Chondrocyte (in vitro differentiated cells): ENCODE results near the gene RNF13. TPM values are rescaled to one million over a fixed set of nuclear protein-coding genes. Genes with fewer than 3 reads are reported as not detected.

Experiments
- DNase-seq: peaks from one replicate; pipeline ENCODE4 v3.0.0; 2021; ENCODE audit warnings: mixed read lengths, low spot score
- H3K27ac Mint-ChIP-seq: one replicate; pipeline ENCODE4 v1.8.0; 2021; ENCODE audit warnings: mild to moderate bottlenecking, moderate library complexity, mixed read lengths; ENCODE audit not compliant: unreplicated experiment
- H3K27me3 Mint-ChIP-seq: 2 replicates; pipeline ENCODE4 v1.8.0; 2021; ENCODE audit warnings: low read depth, mixed read lengths
- H3K36me3 Mint-ChIP-seq: 2 replicates; pipeline ENCODE4 v1.8.0; 2021; ENCODE audit warnings: low read depth, mixed read lengths
- H3K4me1 Mint-ChIP-seq: 2 replicates; pipeline ENCODE4 v1.8.0; 2021; ENCODE audit warnings: low read depth, mild to moderate bottlenecking, mixed read lengths
- H3K4me3 Mint-ChIP-seq: one replicate; pipeline ENCODE4 v1.8.0; 2021; ENCODE audit warnings: mild to moderate bottlenecking, moderate library complexity, mixed read lengths; ENCODE audit not compliant: unreplicated experiment
- H3K9me3 Mint-ChIP-seq: 2 replicates; pipeline ENCODE4 v1.8.0; 2021; ENCODE audit warnings: low read depth, mixed read lengths
- CTCF ChIP-seq: fragments of 200-600 bp; sonication (generic); IDR thresholded peaks from 2 replicates; pipeline ENCODE4 v1.5.0; 2021; ENCODE audit warnings: antibody characterized with exemption, mild to moderate bottlenecking, moderate library complexity
- long read RNA-seq: library from polyadenylated mRNA; stranded (forward); transcript quantifications from one replicate; pipeline ENCODE4 v2.0.0, GENCODE V29; 2021
- total RNA-seq: library from RNA; stranded (reverse); gene quantifications from 3 replicates; pipeline ENCODE4 v1.2.1, GENCODE V29; 2021

Gene RNF13
- 37.0 to 43.1 TPM (median 42.1 TPM) in 3 replicates for total RNA-seq
- long read RNA-seq, transcript RNF13-212 (10 exons, 1,027 nt) = minor isoform, 9 of 113 reads
- long read RNA-seq, transcript RNF13-203 (10 exons, 2,843 nt) = major isoform, 80 of 113 reads
- long read RNA-seq, transcript RNF13-201 (11 exons, 2,866 nt) = minor isoform, 11 of 113 reads
- long read RNA-seq, partial matches to known transcripts = 0 of 113 reads
- long read RNA-seq, other reads (novel, unspliced or antisense) = 10 of 113 reads

- DNase-seq = peak; percentile 97
- no peak for TF ChIP-seq CTCF
- no peaks in the 10 kb centered on the region for H3K36me3 Mint-ChIP-seq
- H3K27me3 Mint-ChIP-seq = no peaks in the 10 kb centered on the region
- peak within 1 kb of the TSS; percentile 94 for H3K4me3 Mint-ChIP-seq
- peak within 1 kb of the TSS; percentile 99 for H3K27ac Mint-ChIP-seq
- H3K4me1 Mint-ChIP-seq = peaks cover 43% of the 10 kb centered on the region
- H3K9me3 Mint-ChIP-seq = no peaks in the 10 kb centered on the region
Measured at GRCh38 chr3:149812606-149813366, at the start of gene RNF13. Gene RNF13, plus strand, starts transcription at chr3:149813215. Its CDS starts 32,812 bp downstream, at chr3:149846027.

- no peak overlapping the region for H3K27ac Mint-ChIP-seq
- no peaks in the 10 kb centered on the region for H3K4me1 Mint-ChIP-seq
- no peak for TF ChIP-seq CTCF
- H3K36me3 Mint-ChIP-seq = no peaks in the 10 kb centered on the region
- H3K9me3 Mint-ChIP-seq = no peaks in the 10 kb centered on the region
- H3K27me3 Mint-ChIP-seq = peaks cover 18% of the 10 kb centered on the region
- H3K4me3 Mint-ChIP-seq = no peak overlapping the region
- no peak for DNase-seq
Measured at GRCh38 chr3:149763565-149764195, 49.3 kb upstream of the RNF13 start.

GRCh38 chr3:149764302-149764701 lies 48.7 kb upstream of the RNF13 start:
- peaks cover 16% of the 10 kb centered on the region for H3K27me3 Mint-ChIP-seq
- H3K36me3 Mint-ChIP-seq = no peaks in the 10 kb centered on the region
- H3K4me3 Mint-ChIP-seq = no peak overlapping the region
- no peak for TF ChIP-seq CTCF
- no peak for DNase-seq
- H3K4me1 Mint-ChIP-seq = no peaks in the 10 kb centered on the region
- no peak overlapping the region for H3K27ac Mint-ChIP-seq
- H3K9me3 Mint-ChIP-seq = no peaks in the 10 kb centered on the region

GRCh38 chr3:149765762-149766334 lies 47.2 kb upstream of the RNF13 start:
- H3K4me1 Mint-ChIP-seq = no peaks in the 10 kb centered on the region
- no peak overlapping the region for H3K27ac Mint-ChIP-seq
- no peak overlapping the region for H3K4me3 Mint-ChIP-seq
- H3K27me3 Mint-ChIP-seq = peaks cover 13% of the 10 kb centered on the region
- no peak for DNase-seq
- H3K9me3 Mint-ChIP-seq = no peaks in the 10 kb centered on the region
- peak; percentile 84 for TF ChIP-seq CTCF
- no peaks in the 10 kb centered on the region for H3K36me3 Mint-ChIP-seq

GRCh38 chr3:149767720-149768119 lies 45.3 kb upstream of the RNF13 start:
- Mint-ChIP-seq H3K36me3 (no peaks in the 10 kb centered on the region), H3K27ac (no peak overlapping the region), H3K4me3 (no peak overlapping the region), H3K4me1 (no peaks in the 10 kb centered on the region), H3K9me3 (no peaks in the 10 kb centered on the region), H3K27me3 (peaks cover 13% of the 10 kb centered on the region)
- DNase-seq = no peak
- no peak for TF ChIP-seq CTCF
